ENCODE results near the gene CCDC93.

Gene CCDC93

GRCh38 chr2:117997872-117998454 lies 15.9 kb downstream of the CCDC93 start:
- H3K4me3 ChIP-seq (ENCODE audit: low read depth, low read length), result no peak overlapping the region
- no peak for DNase-seq (ENCODE audit: low read depth)

GRCh38 chr2:117996525-117996924 lies 17.3 kb downstream of the CCDC93 start:
- DNase-seq (ENCODE audit: low read depth), result no peak
- no peak overlapping the region for H3K4me3 ChIP-seq (ENCODE audit: low read depth, low read length)

GRCh38 chr2:117994729-117995128 lies 19.1 kb downstream of the CCDC93 start:
- no peak for DNase-seq (ENCODE audit: low read depth)
- no peak overlapping the region for H3K4me3 ChIP-seq (ENCODE audit: low read depth, low read length)

GRCh38 chr2:117989854-117990438 lies 23.9 kb downstream of the CCDC93 start:
- DNase-seq (ENCODE audit: low read depth), result no peak

GRCh38 chr2:117987121-117987520 lies 26.7 kb downstream of the CCDC93 start:
- DNase-seq (ENCODE audit: low read depth), result no peak
- no peak overlapping the region for H3K4me3 ChIP-seq (ENCODE audit: low read depth, low read length)

More at GRCh38 chr2:117989854-117990438, 23.9 kb downstream of the CCDC93 start:
- H3K4me3 ChIP-seq (ENCODE audit: low read depth, low read length), result no peak overlapping the region

- no peak overlapping the region for H3K4me3 ChIP-seq (ENCODE audit: low read depth, low read length)
- no peak for DNase-seq (ENCODE audit: low read depth)
Observed at GRCh38 chr2:117985092-117985491, 28.8 kb downstream of the CCDC93 start.

GRCh38 chr2:117984208-117984607 lies 29.7 kb downstream of the CCDC93 start:
- H3K4me3 ChIP-seq (ENCODE audit: low read depth, low read length), result no peak overlapping the region
- DNase-seq (ENCODE audit: low read depth), result no peak

GRCh38 chr2:117983040-117983439 lies 30.8 kb downstream of the CCDC93 start:
- H3K4me3 ChIP-seq (ENCODE audit: low read depth, low read length), result no peak overlapping the region
- no peak for DNase-seq (ENCODE audit: low read depth)

- no peak for DNase-seq (ENCODE audit: low read depth)
- no peak overlapping the region for H3K4me3 ChIP-seq (ENCODE audit: low read depth, low read length)
Observed at GRCh38 chr2:117982376-117983033, 31.4 kb downstream of the CCDC93 start.

GRCh38 chr2:117981810-117982209 lies 32.1 kb downstream of the CCDC93 start:
- no peak for DNase-seq (ENCODE audit: low read depth)
- no peak overlapping the region for H3K4me3 ChIP-seq (ENCODE audit: low read depth, low read length)

GRCh38 chr2:117980783-117981676 lies 32.8 kb downstream of the CCDC93 start:
- H3K4me3 ChIP-seq (ENCODE audit: low read depth, low read length), result no peak overlapping the region
- DNase-seq (ENCODE audit: low read depth), result peak; percentile 68

GRCh38 chr2:117979911-117980701 lies 33.8 kb downstream of the CCDC93 start:
- H3K4me3 ChIP-seq (ENCODE audit: low read depth, low read length), result no peak overlapping the region

GRCh38 chr2:117977696-117978095 lies 36.2 kb downstream of the CCDC93 start:
- DNase-seq (ENCODE audit: low read depth), result no peak
- no peak overlapping the region for H3K4me3 ChIP-seq (ENCODE audit: low read depth, low read length)

More at GRCh38 chr2:117979911-117980701, 33.8 kb downstream of the CCDC93 start:
- DNase-seq (ENCODE audit: low read depth), result no peak

- DNase-seq (ENCODE audit: low read depth), result no peak
- no peak overlapping the region for H3K4me3 ChIP-seq (ENCODE audit: low read depth, low read length)
Observed at GRCh38 chr2:117976581-117976980, 37.3 kb downstream of the CCDC93 start.

- DNase-seq (ENCODE audit: low read depth), result no peak
- no peak overlapping the region for H3K4me3 ChIP-seq (ENCODE audit: low read depth, low read length)
Observed at GRCh38 chr2:117973498-117974082, 40.3 kb downstream of the CCDC93 start.

GRCh38 chr2:117972476-117973123 lies 41.3 kb downstream of the CCDC93 start:
- H3K4me3 ChIP-seq (ENCODE audit: low read depth, low read length), result no peak overlapping the region
- peak; percentile 31 for DNase-seq (ENCODE audit: low read depth)

GRCh38 chr2:117968722-117969121 lies 45.1 kb downstream of the CCDC93 start:
- DNase-seq (ENCODE audit: low read depth), result no peak

GRCh38 chr2:117967977-117968718 lies 45.7 kb downstream of the CCDC93 start:
- no peak overlapping the region for H3K4me3 ChIP-seq (ENCODE audit: low read depth, low read length)
- DNase-seq (ENCODE audit: low read depth), result no peak

More at GRCh38 chr2:117968722-117969121, 45.1 kb downstream of the CCDC93 start:
- no peak overlapping the region for H3K4me3 ChIP-seq (ENCODE audit: low read depth, low read length)
